ENCODE results near the gene NYNRIN. TPM values are rescaled to one million over a fixed set of nuclear protein-coding genes. Genes with fewer than 3 reads are reported as not detected.

The NYNRIN gene
- total and polyA plus RNA-seq, 2 of the 4 experiments (the other 2 are of a cell fraction): 2.2 to 5.4 TPM

DNA sequence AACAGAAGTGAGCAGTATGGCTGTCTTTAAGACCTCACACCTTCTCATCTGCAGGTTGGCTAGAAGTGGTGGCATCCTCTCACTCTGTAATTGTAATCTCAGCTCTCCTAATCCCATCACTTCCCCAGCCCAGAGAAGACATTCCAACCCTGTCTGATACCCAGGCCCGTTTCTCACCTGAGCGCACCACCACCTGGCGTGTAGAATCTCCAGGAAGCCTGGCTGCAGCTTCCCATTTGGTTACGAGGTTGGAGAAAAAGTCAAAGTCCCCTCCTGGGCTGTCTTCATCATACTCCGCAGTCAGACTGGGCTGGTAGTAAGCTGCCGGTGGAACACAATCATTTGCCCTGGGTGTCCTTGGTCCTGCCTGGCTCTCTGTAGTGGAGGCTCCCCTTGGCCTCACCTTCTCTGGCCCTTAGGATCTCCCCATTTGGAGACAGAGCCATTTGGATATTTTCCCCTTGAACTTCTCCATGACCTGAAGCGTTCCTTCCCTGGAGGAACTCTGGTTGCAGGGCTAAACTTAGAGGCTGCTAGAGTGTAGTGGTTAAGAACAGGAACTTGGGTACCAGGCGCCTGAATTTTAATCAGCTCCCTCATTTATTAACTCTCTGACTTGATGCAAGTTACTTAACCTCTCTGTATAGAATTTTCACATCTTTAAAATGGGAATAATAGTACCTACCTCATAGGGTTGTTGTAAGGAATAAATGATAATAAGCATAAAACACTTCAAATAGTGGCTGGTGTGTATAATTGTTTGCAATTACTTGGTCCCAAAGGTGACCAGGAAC, 42.0 kb downstream of the NYNRIN start (continued):
- TF ChIP-seq MXI1 (IDR thresholded peaks at IDR 0.05; ENCODE audit: borderline replicate concordance, low read depth, low read length): no peak
- TF ChIP-seq RCOR1 (IDR thresholded peaks at IDR 0.05; ENCODE audit: insufficient replicate concordance, low read length): no peak

GRCh38 chr14:24441485-24441884, 42.7 kb downstream of the NYNRIN start:
- H4K20me1 ChIP-seq (ENCODE audit: insufficient read depth, low read length): peaks cover 10% of the 10 kb centered on the region
- no peak overlapping the region for H2BK120ac ChIP-seq (ENCODE audit: low read depth, low read length)
- ATAC-seq (ENCODE audit: low read depth) (no peak), DNase-seq (no peak)
- no peak overlapping the region for H3K23ac ChIP-seq (ENCODE audit: low read depth, low read length)
- peak overlapping the region; percentile 54 for H3K4me3 ChIP-seq (ENCODE audit: insufficient read depth, low read depth, low read length)
- peak overlapping the region; percentile 82 for H2AK9ac ChIP-seq (replicated peaks; ENCODE audit: low read depth, low read length, poor library complexity)
- H3K18ac ChIP-seq (ENCODE audit: low read depth, low read length): no peak overlapping the region
- no peak overlapping the region for H2BK20ac ChIP-seq (ENCODE audit: low read depth, low read length)
- H2AFZ ChIP-seq (replicated peaks; ENCODE audit: low read length, poor library complexity): no peak overlapping the region
- H3K4me2 ChIP-seq (ENCODE audit: low read depth, low read length): peak overlapping the region; percentile 92
- H4K5ac ChIP-seq (ENCODE audit: low read depth, low read length): no peak overlapping the region; the same call in 1 of the 2 replicates
- peaks cover 14 to 39% of the 10 kb centered on the region in 2 experiments; a peak in 3 of 4 replicates for H3K79me1 ChIP-seq (ENCODE audit: low read depth in 1 of 2, low read length in 2 of 2)
- H3K9ac ChIP-seq (ENCODE audit: low read depth, low read length): peak overlapping the region; percentile 87; the same call in 1 of the 2 replicates
- peak overlapping the region; percentile 84; the same call in 1 of the 2 replicates for H3K27ac ChIP-seq (ENCODE audit: insufficient read depth, low read length)
- BruUV-seq (replicated peaks): TSS peak; percentile 52
- peak overlapping the region; percentile 53 for H2BK5ac ChIP-seq (ENCODE audit: low read depth, low read length, poor library complexity, severe bottlenecking)
- no CpG with 5 or more reads among the region's 5 CpGs for WGBS, 2 experiments (ENCODE audit: extremely low coverage in 2 of 2, insufficient read length in 1 of 2)
- TF ChIP-seq RFX5 (IDR thresholded peaks at IDR 0.05; ENCODE audit: low read depth, low read length) (no peak), ELK1 (IDR thresholded peaks at IDR 0.05; ENCODE audit: borderline replicate concordance, low read depth, low read length) (no peak), FOS (IDR thresholded peaks at IDR 0.05; ENCODE audit: low read depth, low read length) (no peak), CHD1 (IDR thresholded peaks at IDR 0.05; ENCODE audit: low read depth, low read length) (no peak), SMC3 (IDR thresholded peaks at IDR 0.05; ENCODE audit: low read depth, low read length) (no peak), POLR2A (IDR thresholded peaks at IDR 0.05; ENCODE audit: low read depth, low read length) (no peak), NFE2L2 (IDR thresholded peaks at IDR 0.05; ENCODE audit: low read depth, low read length) (no peak), RAD21 (IDR thresholded peaks at IDR 0.05; ENCODE audit: low read length) (no peak), CEBPB (IDR thresholded peaks at IDR 0.05; ENCODE audit: low read depth, low read length) (no peak), MAZ (IDR thresholded peaks at IDR 0.05; ENCODE audit: borderline replicate concordance, low read depth, low read length) (no peak), BHLHE40 (IDR thresholded peaks at IDR 0.05; ENCODE audit: low read depth, low read length) (no peak)
- TF ChIP-seq, protein P1, sequence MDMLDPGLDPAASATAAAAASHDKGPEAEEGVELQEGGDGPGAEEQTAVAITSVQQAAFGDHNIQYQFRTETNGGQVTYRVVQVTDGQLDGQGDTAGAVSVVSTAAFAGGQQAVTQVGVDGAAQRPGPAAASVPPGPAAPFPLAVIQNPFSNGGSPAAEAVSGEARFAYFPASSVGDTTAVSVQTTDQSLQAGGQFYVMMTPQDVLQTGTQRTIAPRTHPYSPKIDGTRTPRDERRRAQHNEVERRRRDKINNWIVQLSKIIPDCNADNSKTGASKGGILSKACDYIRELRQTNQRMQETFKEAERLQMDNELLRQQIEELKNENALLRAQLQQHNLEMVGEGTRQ (IDR thresholded peaks at IDR 0.05; ENCODE audit: low read depth, low read length): no peak
- H2BK15ac ChIP-seq (ENCODE audit: low read depth, low read length): no peak overlapping the region
- no peaks in the 10 kb centered on the region for H3K9me1 ChIP-seq (ENCODE audit: insufficient read depth, low read length)
- CTCF ChIA-PET: interaction anchor here (1.0 to 2.0 kb wide), 4 partner anchors 10 to 109 kb away, joined by 3 to 12 read pairs (median 6); no protein-coding TSS in a partner anchor
- in situ Hi-C loops (cut with MboI; ENCODE audit: low sequenced_read_pairs): loop anchor here (25.0 kb wide), 1 partner anchor 1129 kb away; the partner anchor contains the start of genes BCL2L2, PABPN1 and PPP1R3E
- intact Hi-C loops (cut with micrococcal nuclease): no loop called here
- H3K14ac ChIP-seq (replicated peaks; ENCODE audit: low read depth, low read length): peak overlapping the region; percentile 91; the same call in 1 of the 2 replicates
- H4K91ac ChIP-seq (ENCODE audit: insufficient read depth, low read depth, low read length): peak overlapping the region; percentile 74; the same call in 1 of the 2 replicates
- no peaks in the 10 kb centered on the region for H3K27me3 ChIP-seq (ENCODE audit: control insufficient read depth, insufficient read depth, low read length)
- peak overlapping the region; percentile 45 for H2AK5ac ChIP-seq (ENCODE audit: low read depth, low read length)
- H3K9me3 ChIP-seq (ENCODE audit: control insufficient read depth, insufficient read depth, low read length): no peaks in the 10 kb centered on the region
- H4K8ac ChIP-seq (ENCODE audit: low read depth in 2 of 2, low read length in 2 of 2): peak overlapping the region; percentile 93 to 95
- H3K36me3 ChIP-seq (ENCODE audit: control insufficient read depth, insufficient read depth, low read length): peaks cover 36% of the 10 kb centered on the region
- dilution Hi-C loops (cut with HindIII; ENCODE audit: low sequenced_read_pairs, unreplicated experiment): no loop called here
- peak overlapping the region; percentile 93 for H3K56ac ChIP-seq (ENCODE audit: extremely low read depth, insufficient read depth, low read length)
- H3K4me1 ChIP-seq (ENCODE audit: control insufficient read depth, insufficient read depth, low read length): peaks cover 2% of the 10 kb centered on the region
- H3K4ac ChIP-seq (ENCODE audit: low read depth, low read length): no peak overlapping the region
- POLR2A ChIA-PET (ENCODE audit: unreplicated experiment): interaction anchor here (0.8 to 0.9 kb wide), 2 partner anchors 11 to 75 kb away, joined by 3 to 5 read pairs; partner anchors contain the start of genes CBLN3 and KHNYN

Data from IMR-90 (cell line).